GM23248 (cell line): ENCODE data around the gene RUNX1.

Source experiments
- EZH2 ChIP-seq: fragments of 200-600 bp; sonication (generic); IDR thresholded peaks from 2 replicates; pipeline ENCODE4 v1.6.1; 2018; ENCODE audit warnings: antibody characterized with exemption, mild to moderate bottlenecking; ENCODE audit not compliant: insufficient read depth, poor library complexity, severe bottlenecking
- EZH2phosphoT487 ChIP-seq: fragments of 200-600 bp; sonication (generic); IDR thresholded peaks from 2 replicates; pipeline ENCODE4 v1.6.1; 2018; ENCODE audit warnings: antibody characterized with exemption, moderate library complexity, mild to moderate bottlenecking, low read depth; ENCODE audit not compliant: insufficient read depth

- no peak for TF ChIP-seq EZH2phosphoT487
- TF ChIP-seq EZH2, result no peak
Measured at GRCh38 chr21:34810786-34811185, 238.3 kb downstream of the RUNX1 start.
